Measurements from ENCODE around the gene MIOX. TPM values are rescaled to one million over a fixed set of nuclear protein-coding genes. Genes with fewer than 3 reads are reported as not detected.

Gene MIOX
- total and polyA plus RNA-seq, 9 of the 15 experiments (the other 6 are each of a cell fraction or from before 2014, with no cell fraction given) = 0.08 TPM; not detected in 8

DNA sequence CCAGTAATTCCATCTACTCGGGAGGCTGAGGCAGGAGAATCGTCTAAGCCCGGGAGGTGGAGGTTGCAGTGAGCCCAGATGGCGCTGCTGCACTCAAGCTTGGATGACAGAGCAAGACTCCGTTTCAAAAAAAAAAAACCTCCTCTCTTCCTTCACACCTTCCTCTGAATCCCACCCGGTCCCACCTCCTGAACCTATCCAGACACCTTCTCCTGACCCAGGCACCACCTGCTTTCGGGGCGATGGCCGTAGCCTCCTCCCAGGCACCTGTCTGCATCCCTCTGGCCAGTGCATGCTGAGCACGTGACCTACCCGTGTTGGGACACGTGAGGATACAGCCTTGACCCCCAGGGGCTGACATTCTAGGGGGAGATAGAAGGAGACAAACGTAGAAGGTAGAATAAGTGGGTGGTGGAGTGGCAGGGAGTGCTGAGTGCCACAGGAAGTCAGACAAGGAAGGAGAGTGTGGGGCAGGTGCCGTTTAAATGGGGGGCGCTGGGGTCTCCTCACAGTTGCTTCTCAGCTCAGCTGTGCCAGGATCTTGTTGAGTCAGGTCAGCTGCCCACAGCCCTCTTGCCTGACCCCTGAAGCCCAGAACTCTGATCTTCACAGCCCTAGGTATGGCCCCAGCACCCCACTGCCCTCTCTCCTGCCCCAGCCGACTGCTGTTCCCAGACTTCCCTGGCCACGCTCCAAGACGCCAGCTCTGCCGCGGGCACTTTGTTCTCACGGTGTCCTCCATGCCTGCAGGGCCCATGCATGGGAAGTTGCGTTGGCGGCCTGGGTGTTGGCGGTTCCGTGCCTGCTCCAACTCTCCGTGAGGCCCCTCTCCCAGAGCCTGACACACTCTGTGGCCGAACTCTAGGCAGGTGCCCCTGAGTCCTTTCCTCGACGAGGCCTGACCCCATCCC, 1.2 kb upstream of the MIOX start (continued):
- TF ChIP-seq, protein P1, sequence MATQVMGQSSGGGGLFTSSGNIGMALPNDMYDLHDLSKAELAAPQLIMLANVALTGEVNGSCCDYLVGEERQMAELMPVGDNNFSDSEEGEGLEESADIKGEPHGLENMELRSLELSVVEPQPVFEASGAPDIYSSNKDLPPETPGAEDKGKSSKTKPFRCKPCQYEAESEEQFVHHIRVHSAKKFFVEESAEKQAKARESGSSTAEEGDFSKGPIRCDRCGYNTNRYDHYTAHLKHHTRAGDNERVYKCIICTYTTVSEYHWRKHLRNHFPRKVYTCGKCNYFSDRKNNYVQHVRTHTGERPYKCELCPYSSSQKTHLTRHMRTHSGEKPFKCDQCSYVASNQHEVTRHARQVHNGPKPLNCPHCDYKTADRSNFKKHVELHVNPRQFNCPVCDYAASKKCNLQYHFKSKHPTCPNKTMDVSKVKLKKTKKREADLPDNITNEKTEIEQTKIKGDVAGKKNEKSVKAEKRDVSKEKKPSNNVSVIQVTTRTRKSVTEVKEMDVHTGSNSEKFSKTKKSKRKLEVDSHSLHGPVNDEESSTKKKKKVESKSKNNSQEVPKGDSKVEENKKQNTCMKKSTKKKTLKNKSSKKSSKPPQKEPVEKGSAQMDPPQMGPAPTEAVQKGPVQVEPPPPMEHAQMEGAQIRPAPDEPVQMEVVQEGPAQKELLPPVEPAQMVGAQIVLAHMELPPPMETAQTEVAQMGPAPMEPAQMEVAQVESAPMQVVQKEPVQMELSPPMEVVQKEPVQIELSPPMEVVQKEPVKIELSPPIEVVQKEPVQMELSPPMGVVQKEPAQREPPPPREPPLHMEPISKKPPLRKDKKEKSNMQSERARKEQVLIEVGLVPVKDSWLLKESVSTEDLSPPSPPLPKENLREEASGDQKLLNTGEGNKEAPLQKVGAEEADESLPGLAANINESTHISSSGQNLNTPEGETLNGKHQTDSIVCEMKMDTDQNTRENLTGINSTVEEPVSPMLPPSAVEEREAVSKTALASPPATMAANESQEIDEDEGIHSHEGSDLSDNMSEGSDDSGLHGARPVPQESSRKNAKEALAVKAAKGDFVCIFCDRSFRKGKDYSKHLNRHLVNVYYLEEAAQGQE (IDR thresholded peaks at IDR 0.05; ENCODE audit: borderline replicate concordance) = peak; percentile 32; the same call in 1 of the 2 replicates
- TF ChIP-seq, protein P1 (CRISPR knock-in tag; IDR thresholded peaks at IDR 0.05; ENCODE audit: low read depth) = no peak
- TF ChIP-seq ZNF778 (CRISPR knock-in tag; IDR thresholded peaks at IDR 0.05) = no peak
- TF ChIP-seq POLR2AphosphoS2 (IDR thresholded peaks at IDR 0.05; ENCODE audit: low read length) = peak; percentile 88; the same call in 1 of the 2 replicates
- TF ChIP-seq NFYB (IDR thresholded peaks at IDR 0.05; ENCODE audit: extremely low read depth, insufficient read length) = no peak
- no peak for TF ChIP-seq GTF2F1 (IDR thresholded peaks at IDR 0.05; ENCODE audit: low read depth, low read length)
- no peak for TF ChIP-seq MED1 (CRISPR knock-in tag; IDR thresholded peaks at IDR 0.05; ENCODE audit: borderline replicate concordance)
- TF ChIP-seq LEF1 (IDR thresholded peaks at IDR 0.05) = peak; percentile 76
- no peak for TF ChIP-seq ZNF165 (CRISPR knock-in tag; IDR thresholded peaks at IDR 0.05; ENCODE audit: borderline replicate concordance)
- TF ChIP-seq, protein P2, sequence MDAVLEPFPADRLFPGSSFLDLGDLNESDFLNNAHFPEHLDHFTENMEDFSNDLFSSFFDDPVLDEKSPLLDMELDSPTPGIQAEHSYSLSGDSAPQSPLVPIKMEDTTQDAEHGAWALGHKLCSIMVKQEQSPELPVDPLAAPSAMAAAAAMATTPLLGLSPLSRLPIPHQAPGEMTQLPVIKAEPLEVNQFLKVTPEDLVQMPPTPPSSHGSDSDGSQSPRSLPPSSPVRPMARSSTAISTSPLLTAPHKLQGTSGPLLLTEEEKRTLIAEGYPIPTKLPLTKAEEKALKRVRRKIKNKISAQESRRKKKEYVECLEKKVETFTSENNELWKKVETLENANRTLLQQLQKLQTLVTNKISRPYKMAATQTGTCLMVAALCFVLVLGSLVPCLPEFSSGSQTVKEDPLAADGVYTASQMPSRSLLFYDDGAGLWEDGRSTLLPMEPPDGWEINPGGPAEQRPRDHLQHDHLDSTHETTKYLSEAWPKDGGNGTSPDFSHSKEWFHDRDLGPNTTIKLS (IDR thresholded peaks at IDR 0.05; ENCODE audit: borderline replicate concordance, low read depth) = no peak
- no peak for TF ChIP-seq TCF7L2 (IDR thresholded peaks at IDR 0.05; ENCODE audit: low read depth, low read length)
- no peak for TF ChIP-seq PURB (CRISPR knock-in tag; IDR thresholded peaks at IDR 0.05; ENCODE audit: low read depth)
- no peak for TF ChIP-seq ZNF668 (CRISPR knock-in tag; IDR thresholded peaks at IDR 0.05)
- TF ChIP-seq HDAC1 (IDR thresholded peaks at IDR 0.05) = no peak
- TF ChIP-seq SMARCA5 (IDR thresholded peaks at IDR 0.05) = no peak
- TF ChIP-seq ADNP (tag; IDR thresholded peaks at IDR 0.05) = no peak
- TF ChIP-seq ETV1 (tag; conservative IDR thresholded peaks at IDR 0.05; ENCODE audit: low read depth) = no peak
